PFSK-1 (cell line): Measurements from ENCODE around the gene ARHGAP19.

Source experiments
- FOXP2 ChIP-seq: optimal IDR thresholded peaks from 2 replicates; pipeline ENCODE3; 2011; ENCODE audit warnings: borderline replicate concordance, control low read depth, inconsistent platforms; ENCODE audit not compliant: insufficient read depth; ENCODE audit errors: extremely low read length, extremely low read depth
- POLR2AphosphoS5 ChIP-seq: IDR thresholded peaks from 2 replicates; pipeline ENCODE4 v1.6.1; 2012; ENCODE audit warnings: low read depth, mild to moderate bottlenecking, control low read depth, low read length, moderate library complexity
- REST ChIP-seq, 2 experiments: IDR thresholded peaks; 2 replicates each; pipeline versions ENCODE4 v1.6.1 to v1.8.0; 2011 to 2012; ENCODE audit warnings: low read depth in 2 of 2, low read length in 2 of 2, control low read depth in 1 of 2, inconsistent platforms in 1 of 2, mild to moderate bottlenecking in 1 of 2, moderate library complexity in 1 of 2; ENCODE audit not compliant: insufficient read depth in 1 of 2
- SIN3A ChIP-seq: IDR thresholded peaks from 2 replicates; pipeline ENCODE4 v1.6.1; 2012; ENCODE audit warnings: mild to moderate bottlenecking, low read length, moderate library complexity, borderline replicate concordance; ENCODE audit not compliant: insufficient read depth
- TAF1 ChIP-seq: IDR thresholded peaks from 2 replicates; pipeline ENCODE4 v1.6.1; 2012; ENCODE audit warnings: low read length, control low read depth, borderline replicate concordance; ENCODE audit not compliant: insufficient read depth

DNA sequence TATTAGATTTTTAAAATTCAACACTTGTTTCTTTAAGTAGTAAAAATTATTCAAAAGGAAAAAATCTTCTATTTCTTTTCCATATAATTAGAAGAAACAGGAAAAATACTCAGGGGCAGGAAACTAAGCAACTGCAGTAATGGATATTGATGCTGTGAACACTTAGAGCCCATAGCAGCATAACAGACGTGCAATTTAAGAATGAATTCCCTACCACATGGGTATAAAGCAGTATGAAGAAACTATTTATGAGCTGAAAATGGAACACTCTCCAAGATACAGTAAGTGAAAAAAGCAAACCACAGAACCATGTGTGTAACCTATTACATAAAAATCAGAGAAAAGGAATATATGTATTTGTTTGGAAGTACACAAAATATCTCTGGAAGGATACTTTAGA, 30.8 kb downstream of the ARHGAP19 start:
- TF ChIP-seq REST (IDR thresholded peaks at IDR 0.05; ENCODE audit: insufficient read depth in 1 of 2, low read depth in 2 of 2, low read length in 2 of 2) (no peak), FOXP2 (no peak), TAF1 (no peak), SIN3A (no peak), POLR2AphosphoS5 (no peak)
